Measurements from ENCODE around the gene ARHGAP26.

Gene ARHGAP26

DNA sequence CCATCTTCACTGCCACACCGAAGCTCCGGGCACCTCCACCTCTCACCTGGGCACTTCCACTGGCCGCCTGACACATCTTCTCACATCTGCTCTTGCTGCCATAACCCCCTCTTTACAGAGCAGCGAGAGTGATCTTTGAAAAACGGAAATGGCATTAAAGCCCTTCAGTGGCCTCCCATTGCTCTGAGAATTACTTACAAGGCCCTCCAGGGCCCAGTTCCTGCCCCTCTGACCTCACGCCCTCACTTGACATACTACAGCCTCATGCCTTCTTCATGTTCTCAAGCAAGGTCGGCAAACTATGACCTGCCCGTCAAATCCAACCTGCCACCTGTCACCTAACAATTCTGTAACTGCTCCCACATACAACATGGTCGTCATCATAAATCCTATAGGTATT lies 446.0 kb downstream of the ARHGAP26 start:
- Histone ChIP-seq H3K4me1 (ENCODE audit: insufficient read depth, low read length) (peaks cover 13% of the 10 kb centered on the region), H3K9ac (ENCODE audit: low read depth, low read length) (no peak overlapping the region), H3K9me3 (ENCODE audit: control insufficient read depth, insufficient read depth, low read length) (no peaks in the 10 kb centered on the region), H3K36me3 (ENCODE audit: insufficient read depth, low read length) (no peaks in the 10 kb centered on the region)

GRCh38 chr5:143217065-143217803 lies 447.1 kb downstream of the ARHGAP26 start:
- no peak overlapping the region for H3K9ac ChIP-seq (ENCODE audit: low read depth, low read length)
- no peaks in the 10 kb centered on the region for H3K9me3 ChIP-seq (ENCODE audit: control insufficient read depth, insufficient read depth, low read length)
- H3K36me3 ChIP-seq (ENCODE audit: insufficient read depth, low read length) = no peaks in the 10 kb centered on the region
- peaks cover 10% of the 10 kb centered on the region for H3K4me1 ChIP-seq (ENCODE audit: insufficient read depth, low read length)

DNA sequence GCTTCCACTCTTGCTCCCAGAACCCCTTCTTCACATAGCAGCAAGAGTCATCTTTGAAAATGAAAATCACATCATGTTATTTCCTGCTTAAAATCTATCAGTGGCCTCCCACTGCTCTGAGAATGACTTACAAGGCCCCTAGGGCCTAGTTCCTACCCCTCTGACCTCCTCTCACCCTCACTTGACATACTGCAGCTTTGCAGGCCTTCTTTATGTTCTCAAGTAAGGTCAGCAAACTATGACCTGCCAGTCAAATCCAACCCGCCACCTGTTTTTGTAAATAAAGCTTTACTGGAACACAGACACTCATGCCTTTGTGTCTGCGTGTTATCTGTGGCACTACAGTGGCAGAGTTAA lies 447.6 kb downstream of the ARHGAP26 start:
- peaks cover 8% of the 10 kb centered on the region for H3K4me1 ChIP-seq (ENCODE audit: insufficient read depth, low read length)
- H3K36me3 ChIP-seq (ENCODE audit: insufficient read depth, low read length) = no peaks in the 10 kb centered on the region
- no peaks in the 10 kb centered on the region for H3K9me3 ChIP-seq (ENCODE audit: control insufficient read depth, insufficient read depth, low read length)
- no peak overlapping the region for H3K9ac ChIP-seq (ENCODE audit: low read depth, low read length)

DNA sequence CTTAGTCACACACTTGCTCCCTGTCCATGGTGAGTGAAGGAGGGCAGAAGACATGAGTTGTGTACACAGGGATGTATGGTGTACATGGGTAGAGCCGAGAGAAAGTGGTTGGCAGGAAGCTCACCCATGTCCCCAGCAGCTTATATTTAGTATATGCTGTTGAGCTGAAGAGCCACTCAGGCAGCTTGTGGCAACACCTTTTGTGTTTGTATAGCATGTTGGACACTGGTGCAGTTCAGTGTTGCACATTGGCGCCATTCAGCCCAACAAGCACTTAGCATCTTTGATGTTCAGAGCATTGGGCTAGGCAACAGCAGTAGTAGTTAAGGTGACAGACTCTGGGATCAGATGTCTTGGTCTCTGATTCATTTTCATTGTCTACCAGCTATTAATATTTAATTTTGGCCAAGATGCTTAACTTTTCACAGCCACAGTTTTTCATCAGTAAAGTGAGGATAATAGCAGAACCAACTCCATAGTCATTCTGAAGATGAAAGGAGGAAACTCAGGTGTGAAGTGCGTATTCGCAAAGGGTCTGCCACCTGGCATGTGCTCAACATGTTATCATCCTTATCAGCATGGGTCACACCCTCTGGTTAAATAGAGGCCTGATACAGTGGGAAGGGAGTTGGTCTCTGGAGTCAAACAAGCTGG lies 448.5 kb downstream of the ARHGAP26 start:
- Histone ChIP-seq H3K36me3 (ENCODE audit: insufficient read depth, low read length) (no peaks in the 10 kb centered on the region), H3K4me1 (ENCODE audit: insufficient read depth, low read length) (peaks cover 1% of the 10 kb centered on the region), H3K9ac (ENCODE audit: low read depth, low read length) (no peak overlapping the region), H3K9me3 (ENCODE audit: control insufficient read depth, insufficient read depth, low read length) (no peaks in the 10 kb centered on the region)

GRCh38 chr5:143219696-143220095 lies 449.5 kb downstream of the ARHGAP26 start:
- Histone ChIP-seq H3K9ac (ENCODE audit: low read depth, low read length) (no peak overlapping the region), H3K9me3 (ENCODE audit: control insufficient read depth, insufficient read depth, low read length) (no peaks in the 10 kb centered on the region), H3K36me3 (ENCODE audit: insufficient read depth, low read length) (no peaks in the 10 kb centered on the region), H3K4me1 (ENCODE audit: insufficient read depth, low read length) (no peaks in the 10 kb centered on the region; the same call in 1 of the 2 replicates)

DNA sequence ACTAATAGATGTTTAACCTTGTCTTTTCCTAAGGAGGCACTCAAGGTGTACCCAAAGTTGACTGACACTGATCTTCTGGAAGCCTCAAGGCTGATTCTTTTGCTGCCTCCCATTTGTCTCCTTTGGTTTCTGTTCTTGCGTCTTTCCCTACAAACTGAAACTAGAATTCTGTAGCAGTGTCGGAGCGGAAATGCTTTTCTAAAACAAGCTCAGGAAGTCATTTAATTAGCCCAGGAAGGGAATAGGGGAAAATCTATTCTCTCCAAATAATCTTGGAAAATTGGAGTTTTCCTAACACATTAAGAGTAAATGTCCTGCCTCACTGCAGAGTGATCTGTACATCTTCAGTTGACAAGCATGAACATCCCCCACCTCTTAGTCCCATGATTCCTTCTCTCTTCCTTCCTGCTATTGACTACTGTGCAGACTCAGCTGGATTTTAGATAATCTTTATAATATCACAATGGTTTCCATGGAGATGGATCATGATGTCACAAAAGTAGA lies 450.6 kb downstream of the ARHGAP26 start:
- no peaks in the 10 kb centered on the region for H3K36me3 ChIP-seq (ENCODE audit: insufficient read depth, low read length)
- no peak overlapping the region for H3K9ac ChIP-seq (ENCODE audit: low read depth, low read length)
- H3K9me3 ChIP-seq (ENCODE audit: control insufficient read depth, insufficient read depth, low read length) = no peaks in the 10 kb centered on the region
- no peaks in the 10 kb centered on the region for H3K4me1 ChIP-seq (ENCODE audit: insufficient read depth, low read length)

DNA sequence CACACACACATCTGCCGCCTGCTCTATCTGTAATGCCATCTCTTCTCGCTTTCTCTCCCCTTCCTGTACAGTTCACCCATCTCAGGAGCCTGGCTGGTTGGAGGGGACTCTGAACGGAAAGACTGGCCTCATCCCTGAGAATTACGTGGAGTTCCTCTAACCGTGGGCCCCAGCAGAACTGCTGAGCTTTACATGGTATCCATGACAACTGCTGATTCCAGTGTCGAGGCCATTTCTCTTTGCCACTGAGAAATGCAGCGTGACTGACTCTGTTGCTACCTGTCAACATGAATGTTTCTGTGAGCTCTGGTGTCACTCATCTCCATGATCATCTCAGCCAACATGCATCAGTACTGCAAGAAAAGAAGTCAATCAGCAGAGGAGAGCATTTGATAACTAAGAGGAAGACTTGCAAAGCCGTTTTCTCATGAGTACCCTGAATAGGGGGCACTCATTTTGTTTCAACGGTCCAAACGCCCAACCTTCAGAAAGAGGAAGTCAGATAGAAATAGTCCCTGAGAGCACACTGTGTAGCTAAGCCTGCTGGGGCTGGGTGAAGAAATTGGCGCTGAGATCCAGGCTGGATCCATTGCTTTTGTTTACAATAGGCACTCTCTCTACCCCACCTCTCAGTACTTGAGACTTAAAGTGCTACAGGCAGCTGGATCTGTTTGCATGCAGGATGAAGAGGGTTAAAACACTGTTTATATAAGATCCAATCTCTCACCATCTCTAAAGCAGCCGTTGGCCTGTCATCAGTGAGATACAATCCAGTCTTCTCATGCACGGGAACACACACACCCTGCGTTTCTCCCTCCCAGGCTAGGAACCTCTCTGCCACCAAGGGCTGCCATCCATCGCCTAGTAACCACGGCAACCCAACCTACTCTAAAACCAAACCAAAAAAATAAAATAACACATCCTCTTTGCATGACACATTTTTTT lies 452.4 kb downstream of the ARHGAP26 start:
- H3K9me3 ChIP-seq (ENCODE audit: control insufficient read depth, insufficient read depth, low read length) = no peaks in the 10 kb centered on the region
- no peaks in the 10 kb centered on the region for H3K4me1 ChIP-seq (ENCODE audit: insufficient read depth, low read length)
- no peaks in the 10 kb centered on the region for H3K36me3 ChIP-seq (ENCODE audit: insufficient read depth, low read length)
- no peak overlapping the region for H3K9ac ChIP-seq (ENCODE audit: low read depth, low read length)

DNA sequence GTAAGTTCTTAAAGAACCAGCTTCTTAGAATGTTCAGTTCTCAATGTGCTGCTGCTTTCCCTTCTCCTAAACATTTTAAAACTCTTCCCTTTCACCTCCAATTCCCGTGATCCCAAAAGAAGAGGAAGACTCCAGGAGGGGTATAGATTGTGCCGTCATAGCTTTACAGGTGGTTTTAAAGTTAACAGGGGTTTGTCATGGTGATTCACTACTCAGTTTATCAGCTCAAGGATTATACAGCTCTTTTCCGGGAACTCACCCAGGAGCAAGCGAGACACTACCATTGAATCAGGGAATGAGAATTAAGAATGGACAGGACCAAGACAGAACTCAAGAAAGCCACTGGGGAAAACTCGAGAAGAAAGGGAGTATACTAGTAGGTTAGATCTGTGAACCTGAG lies 454.5 kb downstream of the ARHGAP26 start:
- Histone ChIP-seq H3K9me3 (ENCODE audit: control insufficient read depth, insufficient read depth, low read length) (no peaks in the 10 kb centered on the region), H3K36me3 (ENCODE audit: insufficient read depth, low read length) (no peaks in the 10 kb centered on the region), H3K4me1 (ENCODE audit: insufficient read depth, low read length) (peaks cover 6% of the 10 kb centered on the region), H3K9ac (ENCODE audit: low read depth, low read length) (no peak overlapping the region)

- H3K4me1 ChIP-seq (ENCODE audit: insufficient read depth, low read length) = peaks cover 14% of the 10 kb centered on the region
- H3K36me3 ChIP-seq (ENCODE audit: insufficient read depth, low read length) = no peaks in the 10 kb centered on the region
- no peak overlapping the region for H3K9ac ChIP-seq (ENCODE audit: low read depth, low read length)
- no peaks in the 10 kb centered on the region for H3K9me3 ChIP-seq (ENCODE audit: control insufficient read depth, insufficient read depth, low read length)
Observed at GRCh38 chr5:143225511-143225910, 455.3 kb downstream of the ARHGAP26 start.

DNA sequence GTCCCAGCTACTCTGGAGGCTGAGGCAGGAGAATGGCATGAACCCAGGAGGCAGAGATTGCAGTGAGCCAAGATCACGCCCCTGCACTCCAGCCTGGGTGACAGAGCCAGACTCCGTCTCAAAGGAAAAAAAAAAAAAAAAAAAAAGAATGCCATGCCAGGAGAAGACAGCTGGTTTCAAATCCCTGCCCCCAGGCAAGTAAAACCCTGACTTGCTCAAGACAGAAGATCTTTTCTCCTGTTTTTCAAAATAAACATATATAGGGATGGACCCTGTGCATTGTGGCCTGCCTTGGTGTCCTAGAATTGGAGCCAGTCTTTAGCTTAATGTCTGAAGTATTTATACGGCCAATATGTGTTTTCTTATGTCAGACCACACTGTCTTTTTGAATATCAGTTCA lies 456.2 kb downstream of the ARHGAP26 start:
- Histone ChIP-seq H3K4me1 (ENCODE audit: insufficient read depth, low read length) (peaks cover 16% of the 10 kb centered on the region), H3K9ac (ENCODE audit: low read depth, low read length) (no peak overlapping the region), H3K36me3 (ENCODE audit: insufficient read depth, low read length) (no peaks in the 10 kb centered on the region), H3K9me3 (ENCODE audit: control insufficient read depth, insufficient read depth, low read length) (no peaks in the 10 kb centered on the region)

- 0 out of 2 replicates have a peak, but pooled peaks cover 3% of the 10 kb centered on the region for H3K36me3 ChIP-seq (ENCODE audit: insufficient read depth, low read length)
- peaks cover 16% of the 10 kb centered on the region for H3K4me1 ChIP-seq (ENCODE audit: insufficient read depth, low read length)
- no peaks in the 10 kb centered on the region for H3K9me3 ChIP-seq (ENCODE audit: control insufficient read depth, insufficient read depth, low read length)
- H3K9ac ChIP-seq (ENCODE audit: low read depth, low read length) = no peak overlapping the region
Observed at GRCh38 chr5:143226872-143227271, 456.7 kb downstream of the ARHGAP26 start.

DNA sequence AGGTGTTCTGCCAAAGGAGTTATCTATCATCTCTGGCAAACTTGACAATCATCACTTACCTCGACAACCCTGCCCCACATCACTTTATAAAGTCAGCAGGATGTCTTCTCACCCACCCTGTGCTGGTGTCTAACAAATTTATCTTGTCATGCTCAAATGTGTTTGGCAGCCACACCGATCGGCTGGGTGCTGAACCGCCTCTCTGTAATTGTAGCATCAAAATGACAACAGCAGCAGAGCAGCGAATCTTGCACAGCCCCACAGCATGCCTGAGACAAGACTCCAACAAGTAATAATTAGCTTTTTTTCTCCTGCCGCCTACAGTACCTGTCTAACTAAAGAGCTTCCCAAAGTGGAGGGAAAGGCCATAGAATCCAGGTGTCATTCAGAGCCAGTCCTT lies 457.1 kb downstream of the ARHGAP26 start:
- no peak overlapping the region for H3K9ac ChIP-seq (ENCODE audit: low read depth, low read length)
- 0 out of 2 replicates have a peak, but pooled peaks cover 3% of the 10 kb centered on the region for H3K36me3 ChIP-seq (ENCODE audit: insufficient read depth, low read length)
- peaks cover 16% of the 10 kb centered on the region for H3K4me1 ChIP-seq (ENCODE audit: insufficient read depth, low read length)
- H3K9me3 ChIP-seq (ENCODE audit: control insufficient read depth, insufficient read depth, low read length) = no peaks in the 10 kb centered on the region

DNA sequence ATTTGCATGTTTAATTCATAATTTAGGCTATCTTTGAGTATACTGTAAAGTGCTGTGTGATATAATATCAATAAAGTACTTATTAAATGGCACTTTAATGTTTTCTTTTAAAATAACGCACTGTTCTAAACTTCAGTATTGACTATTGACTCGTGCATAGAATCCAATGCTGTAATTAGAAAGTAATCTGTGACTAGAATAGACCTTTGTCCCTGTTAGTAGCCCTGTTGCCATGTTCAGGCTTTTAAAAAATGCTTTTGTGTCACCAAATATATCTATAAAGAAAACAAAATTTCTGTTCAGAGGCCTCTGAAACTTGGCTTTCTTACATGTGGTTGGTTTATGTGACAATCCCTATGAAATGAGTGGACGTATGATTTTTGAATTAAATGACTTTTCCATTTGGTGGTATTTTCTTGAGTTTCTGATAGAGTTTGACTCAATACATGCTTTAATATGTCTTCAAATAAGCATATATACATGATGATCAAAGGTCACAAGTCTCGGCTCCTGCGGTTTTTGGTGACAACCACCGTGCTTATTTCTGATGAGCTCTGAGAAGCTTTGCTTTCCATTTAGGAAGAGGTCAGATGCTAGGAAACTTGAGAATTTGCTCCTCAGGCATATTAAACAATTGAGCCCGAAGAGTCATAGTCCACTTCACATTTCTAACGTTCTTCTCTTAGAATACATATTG lies 458.6 kb downstream of the ARHGAP26 start:
- Histone ChIP-seq H3K36me3 (ENCODE audit: insufficient read depth, low read length) (0 out of 2 replicates have a peak, but pooled peaks cover 3% of the 10 kb centered on the region), H3K9me3 (ENCODE audit: control insufficient read depth, insufficient read depth, low read length) (no peaks in the 10 kb centered on the region), H3K4me1 (ENCODE audit: insufficient read depth, low read length) (peaks cover 16% of the 10 kb centered on the region), H3K9ac (ENCODE audit: low read depth, low read length) (no peak overlapping the region)

DNA sequence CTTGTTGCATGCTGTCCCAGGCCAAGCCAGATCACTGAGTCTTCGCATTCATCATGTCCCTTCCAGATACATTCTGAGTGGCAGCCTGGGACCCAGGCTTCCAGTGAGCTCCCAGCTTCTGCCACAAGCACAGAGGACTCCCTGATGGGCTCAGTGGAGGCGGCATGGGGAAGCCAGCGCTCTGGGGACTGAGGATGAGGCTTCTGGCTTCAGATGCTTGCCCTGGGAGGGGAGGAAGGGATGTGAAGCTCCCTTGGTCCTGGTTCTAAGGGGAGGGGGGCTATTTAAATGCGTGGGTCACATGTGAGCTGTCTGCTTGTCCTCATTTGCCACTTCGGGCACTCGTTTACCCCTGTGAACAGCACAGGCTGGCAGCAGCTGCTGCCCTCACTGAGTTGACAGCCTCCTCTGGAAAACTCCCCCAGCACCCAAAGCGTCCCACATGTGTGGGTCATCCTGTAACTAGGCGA lies 459.3 kb downstream of the ARHGAP26 start:
- Histone ChIP-seq H3K36me3 (ENCODE audit: insufficient read depth, low read length) (0 out of 2 replicates have a peak, but pooled peaks cover 3% of the 10 kb centered on the region), H3K9ac (ENCODE audit: low read depth, low read length) (no peak overlapping the region), H3K4me1 (ENCODE audit: insufficient read depth, low read length) (peaks cover 16% of the 10 kb centered on the region), H3K9me3 (ENCODE audit: control insufficient read depth, insufficient read depth, low read length) (no peaks in the 10 kb centered on the region)
